ENCODE results near the gene MOSPD3.

DNA sequence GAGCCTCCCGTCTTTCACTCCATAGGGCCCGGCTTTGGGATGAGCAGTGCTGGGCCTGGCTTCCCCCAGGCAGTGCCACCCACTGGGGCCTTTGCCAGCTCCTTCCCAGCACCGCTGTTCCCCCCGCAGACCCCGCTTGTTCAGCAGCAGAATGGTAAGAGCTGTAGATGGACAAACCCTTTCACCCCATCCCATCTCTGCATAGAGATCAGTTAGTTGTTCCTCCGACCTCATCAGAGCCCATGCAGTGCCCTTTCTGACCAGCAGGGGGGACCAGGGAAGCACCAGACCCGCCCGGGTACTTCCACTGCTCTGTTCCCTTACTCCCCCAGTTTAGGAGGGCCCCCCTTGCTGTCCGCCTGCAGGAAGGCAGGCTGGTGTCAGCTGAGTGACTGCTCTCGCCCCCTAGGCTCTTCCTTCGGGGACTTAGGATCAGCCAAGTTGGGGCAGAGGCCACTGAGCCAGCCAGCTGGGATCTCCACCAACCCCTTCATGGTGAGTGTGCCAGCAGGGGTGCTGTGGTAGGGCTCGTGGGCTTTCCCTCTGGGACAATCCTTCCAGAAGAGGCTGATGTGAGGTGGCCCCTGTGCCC lies 48.4 kb upstream of the MOSPD3 start:
- TF ChIP-seq SP1 (IDR thresholded peaks at IDR 0.05) (no peak), BHLHE40 (IDR thresholded peaks at IDR 0.05; ENCODE audit: borderline replicate concordance) (no peak), LEF1 (IDR thresholded peaks at IDR 0.05; ENCODE audit: borderline replicate concordance) (no peak), FOXM1 (IDR thresholded peaks at IDR 0.05; ENCODE audit: borderline replicate concordance) (no peak), SUZ12 (IDR thresholded peaks at IDR 0.05) (no peak), ARNT (IDR thresholded peaks at IDR 0.05) (no peak), ELF4 (IDR thresholded peaks at IDR 0.05) (no peak)

All from HEK293T (cell line).